Thyroid gland (tissue), 4 donors: Measurements from ENCODE around the gene ACTL7B. TPM values are rescaled to one million over a fixed set of nuclear protein-coding genes. Genes with fewer than 3 reads are reported as not detected.
"Not testable (repeated sequence)": the region's sequence is repeated elsewhere in the genome, so short reads cannot be mapped to it uniquely, and the experiment has no call there.

Experiments
- DNase-seq, 2 donors: peaks; one replicate each; pipeline ENCODE4 v3.0.0-alpha.2; 2019
- H3K27ac ChIP-seq, 3 donors: fragments of 200-600 bp; sonication (generic); 1 replicate in 2 of 3; 2 replicates in 1 of 3; pipeline ENCODE4 v1.5.1; 2016 to 2019; ENCODE audit warnings: mild to moderate bottlenecking in 1 of 3, moderate library complexity in 1 of 3
- H3K27me3 ChIP-seq: fragments of 200-600 bp; sonication (generic); one replicate; pipeline ENCODE4 v1.5.1; 2019
- H3K36me3 ChIP-seq, 2 donors: fragments of 200-600 bp; sonication (generic); one replicate each; pipeline ENCODE4 v1.5.1; 2016 to 2019
- H3K4me1 ChIP-seq, 2 donors: fragments of 200-600 bp; sonication (generic); one replicate each; pipeline ENCODE4 v1.5.1; 2017 to 2019
- H3K4me3 ChIP-seq, 3 donors: fragments of 200-600 bp; sonication (generic); replicated peaks in 1 of 3; 1 replicate in 2 of 3; 2 replicates in 1 of 3; pipeline ENCODE4 v1.5.1; 2016; ENCODE audit warnings: mild to moderate bottlenecking in 1 of 3
- H3K9me3 ChIP-seq: fragments of 200-600 bp; sonication (generic); one replicate; pipeline ENCODE4 v1.5.1; 2017
- POLR2A ChIP-seq, 2 donors: fragments of 450-650 bp; IDR thresholded peaks; one replicate each; pipeline ENCODE4 v1.6.1; 2017; ENCODE audit warnings: antibody characterized with exemption in 2 of 2, mild to moderate bottlenecking in 2 of 2, moderate library complexity in 1 of 2
- WGBS, 2 donors: methylation state at CpG; one replicate each; pipeline ENCODE4 v1.1.5; 2017; 5-methylcytosine and 5-hydroxymethylcytosine counted together
- intact Hi-C: fragments of 100-400 bp; cut with DNase I; formaldehyde crosslinking; loops from one replicate; pipeline ENCODE4 v1.15.1; 2023
- total RNA-seq, 4 donors: library from RNA; depleted of rRNA; stranded (reverse); fragments of >200 nt; gene quantifications; one replicate each; pipeline ENCODE4 v1.2.3, GENCODE V29; 2016
- TF ChIP-seq, protein P1 (sequence below), 6 experiments: fragments of 200-600 bp in 3 of 6; fragments of 450-650 bp in 3 of 6; sonication (generic) in 3 of 6; IDR thresholded peaks; one replicate each; pipeline ENCODE4 v1.5.1; 2016 to 2019; ENCODE audit warnings: antibody characterized with exemption in 6 of 6, mild to moderate bottlenecking in 2 of 6, inconsistent platforms in 1 of 6, moderate library complexity in 1 of 6

Gene ACTL7B
- total RNA-seq, 4 donors from 2014 or later: 0.33 to 0.54 TPM; not detected in 2

DNA sequence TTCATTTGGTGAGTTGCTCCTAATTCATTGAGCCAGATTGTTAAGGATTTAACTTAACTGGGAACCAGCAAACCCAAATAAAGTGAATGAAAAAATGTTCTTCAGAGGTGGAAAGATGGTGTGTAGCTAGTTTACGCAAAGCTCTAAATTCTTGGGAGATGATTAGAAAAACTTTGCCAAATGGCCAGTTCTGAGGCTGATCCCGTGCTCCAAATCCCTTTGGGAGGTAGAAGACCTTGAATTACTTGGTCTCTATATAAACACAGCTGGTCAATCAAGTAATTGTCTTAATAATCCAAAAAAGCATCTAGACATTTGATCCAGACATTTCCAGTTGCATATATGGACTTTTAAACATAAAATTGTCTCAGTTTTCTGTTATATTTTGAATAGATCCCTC is 11.4 kb downstream of the ACTL7B start:
- TF ChIP-seq POLR2A (IDR thresholded peaks at IDR 0.05): no peak
- TF ChIP-seq, protein P1, sequence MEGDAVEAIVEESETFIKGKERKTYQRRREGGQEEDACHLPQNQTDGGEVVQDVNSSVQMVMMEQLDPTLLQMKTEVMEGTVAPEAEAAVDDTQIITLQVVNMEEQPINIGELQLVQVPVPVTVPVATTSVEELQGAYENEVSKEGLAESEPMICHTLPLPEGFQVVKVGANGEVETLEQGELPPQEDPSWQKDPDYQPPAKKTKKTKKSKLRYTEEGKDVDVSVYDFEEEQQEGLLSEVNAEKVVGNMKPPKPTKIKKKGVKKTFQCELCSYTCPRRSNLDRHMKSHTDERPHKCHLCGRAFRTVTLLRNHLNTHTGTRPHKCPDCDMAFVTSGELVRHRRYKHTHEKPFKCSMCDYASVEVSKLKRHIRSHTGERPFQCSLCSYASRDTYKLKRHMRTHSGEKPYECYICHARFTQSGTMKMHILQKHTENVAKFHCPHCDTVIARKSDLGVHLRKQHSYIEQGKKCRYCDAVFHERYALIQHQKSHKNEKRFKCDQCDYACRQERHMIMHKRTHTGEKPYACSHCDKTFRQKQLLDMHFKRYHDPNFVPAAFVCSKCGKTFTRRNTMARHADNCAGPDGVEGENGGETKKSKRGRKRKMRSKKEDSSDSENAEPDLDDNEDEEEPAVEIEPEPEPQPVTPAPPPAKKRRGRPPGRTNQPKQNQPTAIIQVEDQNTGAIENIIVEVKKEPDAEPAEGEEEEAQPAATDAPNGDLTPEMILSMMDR (IDR thresholded peaks at IDR 0.05): no peak

DNA sequence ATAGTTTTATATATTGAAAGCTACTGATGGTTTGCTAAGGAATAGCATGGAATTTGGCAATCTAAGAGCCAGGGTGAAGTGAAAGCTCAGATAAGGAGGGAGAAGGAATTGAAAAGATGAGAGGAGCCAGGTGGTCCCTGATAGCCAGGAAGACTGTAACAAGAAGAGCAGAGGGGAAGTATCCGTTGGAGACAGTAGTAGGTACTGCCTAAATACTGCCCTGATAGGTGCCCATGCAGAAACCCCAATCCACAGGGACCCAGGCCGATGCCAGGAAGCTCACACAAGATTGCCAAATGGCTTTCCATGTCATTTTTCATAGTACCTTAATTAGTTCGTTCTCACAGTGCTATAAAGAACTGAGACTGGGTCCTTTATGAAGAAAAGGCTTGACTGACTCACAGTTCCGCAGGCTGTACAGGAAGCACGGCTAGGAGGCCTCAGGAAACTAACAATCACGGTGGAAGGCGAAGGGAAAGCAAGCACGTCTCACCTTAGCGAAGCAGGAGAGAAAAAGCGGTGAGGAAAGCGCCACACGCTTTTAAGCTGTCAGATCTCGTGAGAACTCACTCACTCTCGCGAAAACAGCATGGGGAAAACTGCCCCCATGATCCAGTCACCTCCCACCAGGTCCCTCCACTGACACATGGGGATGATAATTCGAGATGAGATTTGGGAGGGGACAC is 13.0 kb downstream of the ACTL7B start:
- Histone ChIP-seq H3K27ac (no peak overlapping the region), H3K4me3 (no peak overlapping the region), H3K27me3 (no peaks in the 10 kb centered on the region), H3K36me3 (no peaks in the 10 kb centered on the region), H3K4me1 (no peaks in the 10 kb centered on the region), H3K9me3 (no peaks in the 10 kb centered on the region)
- TF ChIP-seq POLR2A (IDR thresholded peaks at IDR 0.05): no peak
- TF ChIP-seq, protein P1 (IDR thresholded peaks at IDR 0.05): no peak
- no peak for DNase-seq
- 79 to 84% methylated on average over 16 of the region's 16 CpGs for WGBS, 2 donors
- intact Hi-C loops: no loop called here

More for the DNA sequence above, 11.4 kb downstream of the ACTL7B start:
- 54 to 59% methylated on average over 2 of the region's 2 CpGs for WGBS, 2 donors
- H3K9me3 ChIP-seq: no peaks in the 10 kb centered on the region
- no peaks in the 10 kb centered on the region for H3K36me3 ChIP-seq
- no peaks in the 10 kb centered on the region for H3K4me1 ChIP-seq
- no peak overlapping the region for H3K4me3 ChIP-seq
- no peak overlapping the region for H3K27ac ChIP-seq
- DNase-seq: no peak
- intact Hi-C loops: no loop called here
- no peaks in the 10 kb centered on the region for H3K27me3 ChIP-seq

DNA sequence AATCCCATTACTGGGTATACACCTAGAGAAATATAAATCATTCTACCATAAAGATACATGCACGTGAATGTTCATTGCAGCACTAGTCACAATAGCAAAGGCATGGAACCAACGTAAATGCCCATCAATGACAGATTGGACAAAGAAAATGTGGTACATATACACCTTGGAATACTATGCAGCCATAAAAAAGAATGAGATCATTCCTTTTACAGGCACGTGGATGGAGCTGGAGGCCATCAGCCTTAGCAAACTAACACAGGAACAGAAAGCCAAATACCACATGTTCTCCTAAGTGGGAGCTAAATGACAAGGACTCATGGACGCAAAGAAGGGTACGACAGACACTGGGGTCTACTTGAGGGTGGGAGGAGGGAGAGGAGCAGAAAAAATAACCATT is 16.2 kb downstream of the ACTL7B start:
- H3K4me3 ChIP-seq, H3K9me3 ChIP-seq, DNase-seq, H3K27me3 ChIP-seq, intact Hi-C loops, H3K36me3 ChIP-seq, H3K27ac ChIP-seq: not testable (repeated sequence)
- H3K4me1 ChIP-seq: peaks cover 8 to 10% of the 10 kb centered on the region in 2 donors
- WGBS, 2 donors: 93 to 95% methylated on average over 5 of the region's 5 CpGs

DNA sequence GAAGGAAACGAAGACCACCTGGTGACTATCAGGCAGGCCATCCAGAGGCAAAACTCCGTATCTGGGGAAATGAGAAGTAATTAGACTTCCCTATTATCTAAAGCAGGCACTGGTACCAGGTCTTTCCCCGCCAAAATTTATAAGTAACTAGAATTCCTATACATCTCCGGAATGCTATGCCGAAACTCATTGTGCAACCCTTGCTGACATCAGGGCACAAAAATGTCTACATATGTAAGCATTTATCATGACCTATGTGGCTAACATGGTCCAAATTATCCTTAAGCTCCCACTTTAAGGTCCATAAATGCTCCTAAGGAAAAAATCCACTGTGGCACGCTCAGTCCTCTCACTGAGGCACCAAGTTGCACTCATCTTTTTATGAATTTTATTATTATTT is 17.8 kb downstream of the ACTL7B start:
- no peak for TF ChIP-seq POLR2A (IDR thresholded peaks at IDR 0.05)
- TF ChIP-seq, protein P1 (IDR thresholded peaks at IDR 0.05): no peak
- Histone ChIP-seq H3K27me3 (no peaks in the 10 kb centered on the region), H3K4me1 (peaks cover 8 to 10% of the 10 kb centered on the region in 2 donors), H3K36me3 (no peaks in the 10 kb centered on the region), H3K27ac (no peak overlapping the region), H3K4me3 (no peak overlapping the region), H3K9me3 (no peaks in the 10 kb centered on the region)
- 92 to 93% methylated on average over 6 of the region's 6 CpGs for WGBS, 2 donors
- DNase-seq: no peak
- intact Hi-C loops: no loop called here

DNA sequence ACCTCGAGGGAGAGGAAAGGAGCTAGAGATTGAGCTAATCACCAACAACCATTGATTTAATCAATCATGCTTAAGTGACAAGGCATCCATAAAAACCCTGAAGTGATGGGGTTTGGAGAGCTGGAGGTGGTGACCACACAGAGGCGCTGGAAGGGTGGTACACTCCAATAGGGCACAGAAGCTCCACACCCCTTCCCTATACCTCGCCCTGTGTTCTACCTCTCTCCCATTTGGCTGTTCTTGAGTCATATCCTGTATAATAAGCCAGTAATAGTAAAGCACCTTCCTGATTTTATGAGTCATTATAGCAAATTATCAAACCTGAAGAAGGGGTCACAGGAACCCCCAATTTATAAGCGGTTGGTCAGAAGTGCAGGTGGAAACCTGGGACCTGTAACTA is 18.3 kb downstream of the ACTL7B start:
- WGBS, 2 donors: 83 to 91% methylated on average over 4 of the region's 4 CpGs
- peaks cover 8 to 10% of the 10 kb centered on the region in 2 donors for H3K4me1 ChIP-seq
- no peaks in the 10 kb centered on the region for H3K9me3 ChIP-seq
- intact Hi-C loops: no loop called here
- no peak overlapping the region for H3K27ac ChIP-seq
- DNase-seq: no peak
- TF ChIP-seq, protein P1 (IDR thresholded peaks at IDR 0.05): no peak
- TF ChIP-seq POLR2A (IDR thresholded peaks at IDR 0.05): no peak
- H3K27me3 ChIP-seq: no peaks in the 10 kb centered on the region
- H3K36me3 ChIP-seq: no peaks in the 10 kb centered on the region
- no peak overlapping the region for H3K4me3 ChIP-seq
